Choroid plexus epithelial cell (primary cell): Measurements from ENCODE around the gene TCF23.

Experiments
- DNase-seq: peaks from one replicate; pipeline ENCODE4 v3.0.0-alpha.2; 2010; ENCODE audit warnings: low read depth
- H3K4me3 ChIP-seq: 2 replicates; pipeline ENCODE4 v1.5.1; 2011; ENCODE audit warnings: low read depth, mild to moderate bottlenecking, control low read depth, low read length, moderate library complexity
- CTCF ChIP-seq: conservative IDR thresholded peaks from 2 replicates; pipeline ENCODE4 v1.5.1; 2011; ENCODE audit warnings: low read depth, mild to moderate bottlenecking, control low read depth, inconsistent platforms, low read length, moderate library complexity

Gene TCF23

GRCh38 chr2:27159271-27159670 is 10.5 kb downstream of the TCF23 start:
- no peak overlapping the region for H3K4me3 ChIP-seq
- no peak for DNase-seq
- TF ChIP-seq CTCF, result no peak

GRCh38 chr2:27160191-27160590 is 11.4 kb downstream of the TCF23 start:
- no peak overlapping the region for H3K4me3 ChIP-seq
- no peak for TF ChIP-seq CTCF
- no peak for DNase-seq

- peak; percentile 52 for DNase-seq
- TF ChIP-seq CTCF, result no peak
- H3K4me3 ChIP-seq, result no peak overlapping the region
Measured at GRCh38 chr2:27162151-27163121, 13.6 kb downstream of the TCF23 start.

GRCh38 chr2:27164960-27165763 is 16.4 kb downstream of the TCF23 start:
- no peak for TF ChIP-seq CTCF
- H3K4me3 ChIP-seq, result no peak overlapping the region
- no peak for DNase-seq

GRCh38 chr2:27170581-27171337 is 22.0 kb downstream of the TCF23 start:
- no peak overlapping the region for H3K4me3 ChIP-seq
- no peak for DNase-seq
- no peak for TF ChIP-seq CTCF

- no peak for TF ChIP-seq CTCF
- no peak for DNase-seq
- no peak overlapping the region for H3K4me3 ChIP-seq
Measured at GRCh38 chr2:27171351-27171848, 22.6 kb downstream of the TCF23 start.
